ENCODE data around the gene RPL22.

GRCh38 chr1:6163973-6164617 lies 35.3 kb downstream of the RPL22 start:
- TF ChIP-seq ZBTB33 (IDR thresholded peaks at IDR 0.05) (no peak), SP1 (IDR thresholded peaks at IDR 0.05) (no peak), TAF1 (conservative IDR thresholded peaks at IDR 0.05) (no peak), MAX (IDR thresholded peaks at IDR 0.05) (no peak), CTCF (IDR thresholded peaks at IDR 0.05; ENCODE audit: low read depth, low read length, missing input control) (no peak), ATF3 (IDR thresholded peaks at IDR 0.05) (no peak), REST (IDR thresholded peaks at IDR 0.05) (no peak), YY1 (IDR thresholded peaks at IDR 0.05) (no peak), RAD21 (IDR thresholded peaks at IDR 0.05) (no peak), JUND (IDR thresholded peaks at IDR 0.05) (no peak), RXRA (IDR thresholded peaks at IDR 0.05) (no peak), GABPA (IDR thresholded peaks at IDR 0.05 in 1 of 2, conservative IDR thresholded peaks at IDR 0.05 in 1 of 2) (no peak)
